NCI-H2107 (cell line): Measurements from ENCODE around the gene SAMD9L.
"Not testable (repeated sequence)": the region's sequence is repeated elsewhere in the genome, so short reads cannot be mapped to it uniquely, and the experiment has no call there.

Source experiments
- DNase-seq: peaks from one replicate; lab custom pipeline; 2025; lab: John Stamatoyannopoulos, UW

The SAMD9L gene

GRCh38 chr7:93146036-93146435, 2.1 kb downstream of the SAMD9L start:
- DNase-seq = no peak

GRCh38 chr7:93145354-93145753, 2.8 kb downstream of the SAMD9L start:
- no peak for DNase-seq

GRCh38 chr7:93142127-93142526, 6.1 kb downstream of the SAMD9L start:
- no peak for DNase-seq

- no peak for DNase-seq
These were observed 7.5 kb downstream of the SAMD9L start for GRCh38 chr7:93140582-93141191.

GRCh38 chr7:93138576-93138975, 9.6 kb downstream of the SAMD9L start:
- DNase-seq = no peak

GRCh38 chr7:93133005-93133404, 15.2 kb downstream of the SAMD9L start:
- DNase-seq = no peak

- DNase-seq = no peak
These were observed 16.0 kb downstream of the SAMD9L start for GRCh38 chr7:93132216-93132615.

- not testable (repeated sequence) for DNase-seq
These were observed 21.2 kb downstream of the SAMD9L start for GRCh38 chr7:93126954-93127353.

GRCh38 chr7:93123532-93123931, 24.7 kb downstream of the SAMD9L start:
- DNase-seq = not testable (repeated sequence)

GRCh38 chr7:93120592-93121549, 27.3 kb downstream of the SAMD9L start:
- no peak for DNase-seq

GRCh38 chr7:93119191-93119905, 28.8 kb downstream of the SAMD9L start:
- DNase-seq = no peak

- DNase-seq = peak; percentile 79
These were observed 30.2 kb downstream of the SAMD9L start, which contains the start of gene SAMD9 for GRCh38 chr7:93117852-93118530. Gene SAMD9 (minus strand): TSS chr7:93117979. CDS start chr7:93106097, 11,882 bp downstream.

- no peak for DNase-seq
These were observed 30.9 kb downstream of the SAMD9L start for GRCh38 chr7:93117327-93117726.

- no peak for DNase-seq
These were observed 32.4 kb downstream of the SAMD9L start for GRCh38 chr7:93115796-93116195.

- no peak for DNase-seq
These were observed 40.2 kb downstream of the SAMD9L start for GRCh38 chr7:93108003-93108402.

- DNase-seq = no peak
These were observed 50.8 kb downstream of the SAMD9L start for GRCh38 chr7:93097388-93097787.

GRCh38 chr7:93092757-93093370, 55.3 kb downstream of the SAMD9L start:
- DNase-seq = no peak
